Esophagus muscularis mucosa (tissue), 4 donors: Measurements from ENCODE around the gene ZFYVE28. TPM values are rescaled to one million over a fixed set of nuclear protein-coding genes. Genes with fewer than 3 reads are reported as not detected.

ENCODE experiments used
- DNase-seq: peaks from one replicate; pipeline ENCODE4 v3.0.0-alpha.2; 2017; ENCODE audit errors: extremely low spot score
- H3K27ac ChIP-seq, 4 donors: fragments of 200-600 bp; sonication (generic); replicated peaks in 1 of 4; 1 replicate in 3 of 4; 2 replicates in 1 of 4; pipeline ENCODE4 v1.5.1; 2016 to 2019; ENCODE audit warnings: mild to moderate bottlenecking in 1 of 4
- H3K27me3 ChIP-seq, 4 donors: fragments of 200-600 bp; sonication (generic); one replicate each; pipeline versions ENCODE4 v1.5.1 to v1.6.0; 2016 to 2019
- H3K36me3 ChIP-seq, 4 donors: fragments of 200-600 bp; sonication (generic); one replicate each; pipeline ENCODE4 v1.5.1; 2016 to 2019
- H3K4me1 ChIP-seq, 4 donors: fragments of 200-600 bp; sonication (generic); one replicate each; pipeline ENCODE4 v1.5.1; 2016 to 2019
- H3K4me3 ChIP-seq, 4 donors: fragments of 200-600 bp; sonication (generic); 1 replicate in 2 of 4; 2 replicates in 2 of 4; pipeline ENCODE4 v1.5.1; 2016 to 2019; ENCODE audit warnings: mild to moderate bottlenecking in 4 of 4, moderate library complexity in 1 of 4
- H3K9me3 ChIP-seq, 4 donors: fragments of 200-600 bp; sonication (generic); 1 replicate in 3 of 4; 2 replicates in 1 of 4; pipeline ENCODE4 v1.5.1; 2016 to 2019
- CTCF ChIP-seq, 3 experiments: fragments of 200-600 bp in 2 of 3; fragments of 450-650 bp in 1 of 3; sonication (generic) in 2 of 3; IDR thresholded peaks; one replicate each; pipeline ENCODE4 v1.5.1; 2017 to 2019; ENCODE audit warnings: antibody characterized with exemption in 3 of 3, mild to moderate bottlenecking in 2 of 3, moderate library complexity in 1 of 3
- EP300 ChIP-seq: sonication (generic); formaldehyde crosslinking; IDR thresholded peaks from one replicate; pipeline ENCODE4 v1.6.1; 2017; ENCODE audit warnings: antibody characterized with exemption
- POLR2A ChIP-seq: fragments of 450-650 bp; IDR thresholded peaks from one replicate; pipeline ENCODE4 v1.6.1; 2017; ENCODE audit warnings: antibody characterized with exemption, moderate library complexity, mild to moderate bottlenecking, low read depth
- POLR2AphosphoS5 ChIP-seq, 2 donors: sonication (generic); formaldehyde crosslinking; IDR thresholded peaks; one replicate each; pipeline ENCODE4 v1.6.1; 2017; ENCODE audit warnings: antibody characterized with exemption in 2 of 2
- WGBS: methylation state at CpG from one replicate; pipeline ENCODE4 v1.1.5; 2018; 5-methylcytosine and 5-hydroxymethylcytosine counted together
- intact Hi-C: fragments of 100-400 bp; cut with DNase I; formaldehyde crosslinking; loops from one replicate; pipeline ENCODE4 v1.15.1; 2023
- total RNA-seq, 4 donors: library from RNA; depleted of rRNA; stranded (reverse); fragments of >200 nt; gene quantifications; one replicate each; pipeline versions ENCODE4 v1.1.0 to v1.2.1, GENCODE V29; 2016

The ZFYVE28 gene
- total RNA-seq, 4 donors from 2014 or later = 4.5 to 13.4 (median 8.4) TPM

- Histone ChIP-seq H3K9me3 (no peaks in the 10 kb centered on the region), H3K36me3 (no peaks in the 10 kb centered on the region), H3K4me1 (peaks cover 0 to 16% (median 7%) of the 10 kb centered on the region in 4 donors), H3K4me3 (no peak overlapping the region), H3K27ac (no peak overlapping the region), H3K27me3 (no peaks in the 10 kb centered on the region)
- intact Hi-C loops = no loop called here
- WGBS = 86% methylated on average over 23 of the region's 24 CpGs
- no peak for TF ChIP-seq POLR2AphosphoS5 (IDR thresholded peaks at IDR 0.05)
- TF ChIP-seq POLR2A = no peak
- TF ChIP-seq EP300 = no peak
- TF ChIP-seq CTCF (IDR thresholded peaks at IDR 0.05) = no peak
- DNase-seq = no peak
Observed at GRCh38 chr4:2290974-2291704, 127.3 kb downstream of the ZFYVE28 start.

- intact Hi-C loops = no loop called here
- Histone ChIP-seq H3K27ac (no peak overlapping the region), H3K9me3 (no peaks in the 10 kb centered on the region), H3K4me1 (peaks cover 0 to 16% (median 7%) of the 10 kb centered on the region in 4 donors), H3K4me3 (no peak overlapping the region), H3K27me3 (no peaks in the 10 kb centered on the region), H3K36me3 (no peaks in the 10 kb centered on the region)
- 100% methylated on average over 2 of the region's 9 CpGs for WGBS
- no peak for DNase-seq
- TF ChIP-seq POLR2A (no peak), CTCF (IDR thresholded peaks at IDR 0.05) (no peak), POLR2AphosphoS5 (IDR thresholded peaks at IDR 0.05) (no peak), EP300 (no peak)
Observed at GRCh38 chr4:2290488-2290887, 128.0 kb downstream of the ZFYVE28 start.

DNA sequence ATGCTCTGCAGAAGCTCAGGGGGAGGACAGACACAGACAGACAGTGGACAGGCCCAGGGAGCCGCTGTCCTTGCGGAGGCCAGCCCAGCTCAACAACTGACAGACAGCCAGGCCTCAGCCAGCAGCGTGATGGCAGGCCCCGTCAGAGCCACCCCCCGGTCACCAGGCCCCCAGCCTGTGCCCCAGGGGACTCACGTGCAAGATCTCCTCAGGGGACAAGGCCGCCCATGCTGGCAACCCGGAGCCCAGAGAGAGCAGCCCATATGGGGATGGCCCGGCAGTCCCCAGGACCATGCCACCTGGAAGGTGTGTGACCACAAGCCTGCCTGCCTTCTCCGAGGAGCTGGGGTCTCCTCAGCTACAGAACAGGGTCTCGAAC lies 128.5 kb downstream of the ZFYVE28 start:
- Histone ChIP-seq H3K9me3 (no peaks in the 10 kb centered on the region), H3K27ac (no peak overlapping the region), H3K4me1 (peaks cover 0 to 16% (median 7%) of the 10 kb centered on the region in 4 donors), H3K27me3 (no peaks in the 10 kb centered on the region), H3K36me3 (no peaks in the 10 kb centered on the region), H3K4me3 (no peak overlapping the region)
- no peak for DNase-seq
- intact Hi-C loops = no loop called here
- WGBS = 93% methylated on average over 7 of the region's 11 CpGs
- TF ChIP-seq POLR2A = no peak
- no peak for TF ChIP-seq EP300
- no peak for TF ChIP-seq POLR2AphosphoS5 (IDR thresholded peaks at IDR 0.05)

DNA sequence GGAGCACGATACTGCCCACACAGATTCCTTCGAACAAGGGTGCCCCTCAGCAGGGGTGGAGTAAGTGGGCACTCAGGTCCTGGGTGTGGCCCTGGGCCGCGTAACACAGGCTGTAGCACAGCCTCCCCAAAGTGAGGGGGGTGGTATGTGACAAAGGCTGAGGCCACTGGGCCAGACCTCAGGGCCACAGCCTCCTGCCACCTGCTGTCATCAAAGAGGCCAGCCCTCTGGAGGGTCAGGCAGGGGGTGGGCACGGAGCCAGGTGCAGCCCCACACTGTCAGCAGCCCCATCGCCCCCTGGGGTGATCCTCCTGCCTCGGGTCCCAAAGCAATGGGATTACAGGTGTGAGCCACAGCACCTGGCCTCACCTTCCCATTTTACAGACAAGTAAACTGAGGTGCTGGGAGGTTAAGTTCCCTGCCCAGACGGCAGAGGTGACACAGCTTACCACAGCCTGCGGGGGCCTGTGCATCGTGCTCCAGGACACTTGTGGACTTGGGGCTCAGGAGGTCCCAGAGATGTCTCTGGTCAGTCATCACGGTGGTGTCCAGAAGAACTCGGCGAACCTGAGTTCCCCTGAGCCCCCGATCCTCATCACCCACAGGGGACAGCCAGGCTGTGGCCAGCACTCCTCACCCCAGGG lies 129.0 kb downstream of the ZFYVE28 start:
- H3K36me3 ChIP-seq = no peaks in the 10 kb centered on the region
- DNase-seq = no peak
- TF ChIP-seq EP300 (no peak), POLR2A (no peak), POLR2AphosphoS5 (IDR thresholded peaks at IDR 0.05) (no peak), CTCF (IDR thresholded peaks at IDR 0.05) (no peak)
- H3K27me3 ChIP-seq = no peaks in the 10 kb centered on the region
- H3K27ac ChIP-seq = no peak overlapping the region
- 92% methylated on average over 6 of the region's 14 CpGs for WGBS
- H3K4me3 ChIP-seq = no peak overlapping the region
- no peaks in the 10 kb centered on the region for H3K9me3 ChIP-seq
- intact Hi-C loops = no loop called here
- peaks cover 0 to 16% (median 7%) of the 10 kb centered on the region in 4 donors for H3K4me1 ChIP-seq

GRCh38 chr4:2288051-2288541 lies 130.3 kb downstream of the ZFYVE28 start:
- no peak overlapping the region for H3K27ac ChIP-seq
- no peaks in the 10 kb centered on the region for H3K9me3 ChIP-seq
- no peak overlapping the region for H3K4me3 ChIP-seq
- DNase-seq = no peak
- H3K27me3 ChIP-seq = no peaks in the 10 kb centered on the region
- intact Hi-C loops = no loop called here
- TF ChIP-seq POLR2A (no peak), EP300 (no peak), CTCF (IDR thresholded peaks at IDR 0.05) (no peak), POLR2AphosphoS5 (IDR thresholded peaks at IDR 0.05) (no peak)
- WGBS = 87% methylated on average over 3 of the region's 10 CpGs
- H3K36me3 ChIP-seq = no peaks in the 10 kb centered on the region
- peaks cover 0 to 16% (median 7%) of the 10 kb centered on the region in 4 donors for H3K4me1 ChIP-seq
